HepG2 (cell line): ENCODE data around the gene CLDN7. TPM values are rescaled to one million over a fixed set of nuclear protein-coding genes. Genes with fewer than 3 reads are reported as not detected.

Experiments used
- ATF3 ChIP-seq: sonication (generic); formaldehyde crosslinking; IDR thresholded peaks from 2 replicates; pipeline ENCODE4 v1.4.0; 2020; ENCODE audit warnings: missing genetic modification reagents
- ATF7-NPFF ChIP-seq: sonication (generic); formaldehyde crosslinking; IDR thresholded peaks from 2 replicates; pipeline ENCODE4 v1.8.1; 2023; ENCODE audit warnings: mild to moderate bottlenecking, low read depth, missing genetic modification reagents, moderate library complexity
- BCLAF1 ChIP-seq: fragments of 450-650 bp; IDR thresholded peaks from 2 replicates; pipeline ENCODE4 v1.6.1; 2017; ENCODE audit warnings: mild to moderate bottlenecking
- EEA1 ChIP-seq: sonication (generic); formaldehyde crosslinking; IDR thresholded peaks from 2 replicates; pipeline ENCODE4 v1.5.1; 2020; ENCODE audit warnings: mild to moderate bottlenecking, missing genetic modification reagents, borderline replicate concordance
- KMT2A ChIP-seq: sonication (generic); formaldehyde crosslinking; IDR thresholded peaks from 2 replicates; pipeline ENCODE4 v1.4.0; 2020; ENCODE audit warnings: missing genetic modification reagents
- NR0B2 ChIP-seq: sonication (generic); formaldehyde crosslinking; IDR thresholded peaks from 2 replicates; pipeline ENCODE4 v1.4.0; 2020; ENCODE audit warnings: mild to moderate bottlenecking, missing genetic modification reagents
- NR2F2 ChIP-seq: IDR thresholded peaks from 2 replicates; pipeline ENCODE4 v1.6.1; 2012; ENCODE audit warnings: low read depth, inconsistent platforms, borderline replicate concordance
- PRDM15 ChIP-seq: sonication (generic); formaldehyde crosslinking; IDR thresholded peaks from 2 replicates; pipeline ENCODE4 v1.4.0; 2020; ENCODE audit warnings: missing genetic modification reagents
- RAD21 ChIP-seq: fragments of 450-650 bp; formaldehyde crosslinking; IDR thresholded peaks from 2 replicates; pipeline ENCODE4 v1.5.0; 2020; ENCODE audit warnings: mild to moderate bottlenecking
- RBAK ChIP-seq: sonication (generic); formaldehyde crosslinking; IDR thresholded peaks from 2 replicates; pipeline ENCODE4 v1.5.1; 2020; ENCODE audit warnings: mild to moderate bottlenecking, missing genetic modification reagents
- SMARCC2 ChIP-seq: fragments of 450-650 bp; IDR thresholded peaks from 2 replicates; pipeline ENCODE4 v1.6.1; 2017; ENCODE audit warnings: antibody characterized with exemption, mild to moderate bottlenecking
- ZBTB38 ChIP-seq: sonication (generic); formaldehyde crosslinking; IDR thresholded peaks from 2 replicates; pipeline ENCODE4 v1.5.1; 2020; ENCODE audit warnings: mild to moderate bottlenecking, missing genetic modification reagents
- ZBTB39 ChIP-seq: sonication (generic); formaldehyde crosslinking; IDR thresholded peaks from 2 replicates; pipeline ENCODE4 v1.5.0; 2020; ENCODE audit warnings: missing genetic modification reagents
- ZBTB44 ChIP-seq: sonication (generic); formaldehyde crosslinking; IDR thresholded peaks from 2 replicates; pipeline ENCODE4 v1.4.0; 2020; ENCODE audit warnings: missing genetic modification reagents
- ZMYM3 ChIP-seq: sonication (generic); formaldehyde crosslinking; IDR thresholded peaks from 2 replicates; pipeline ENCODE4 v1.5.1; 2020; ENCODE audit warnings: mild to moderate bottlenecking, missing genetic modification reagents
- ZNF160 ChIP-seq: sonication (generic); formaldehyde crosslinking; IDR thresholded peaks from 2 replicates; pipeline ENCODE4 v1.8.0; 2022; ENCODE audit warnings: mild to moderate bottlenecking, inconsistent platforms, missing genetic modification reagents
- ZNF652 ChIP-seq: IDR thresholded peaks from 2 replicates; pipeline ENCODE4 v1.6.1; 2016; ENCODE audit warnings: low read depth, borderline replicate concordance
- ZNF775 ChIP-seq: sonication (generic); formaldehyde crosslinking; IDR thresholded peaks from 2 replicates; pipeline ENCODE4 v1.4.0; 2020; ENCODE audit warnings: missing genetic modification reagents, mild to moderate bottlenecking, moderate library complexity, borderline replicate concordance
- polyA plus RNA-seq, 8 experiments: library from polyadenylated mRNA; depleted of rRNA in 3 of 8; stranded (reverse) in 7 of 8; unstranded in 1 of 8; fragments of >200 nt; fragmentation: Illumina TruSeq in 4 of 8; extraction: Trizol in 4 of 8; gene quantifications; 2 replicates each; pipeline versions ENCODE4 v1.2.1 to v1.2.3, GENCODE V29; 2011 to 2016; ENCODE audit warnings: low read depth in 4 of 8, missing spikeins in 1 of 8, mixed read lengths in 1 of 8; ENCODE audit not compliant: insufficient read depth in 1 of 8
- total RNA-seq, 5 experiments: library from RNA; depleted of rRNA; stranded (reverse); fragments of >200 nt; fragmentation: Illumina TruSeq; extraction: Trizol; gene quantifications; 2 replicates each; pipeline ENCODE4 v1.2.3, GENCODE V29; 2016; ENCODE audit warnings: low read depth in 1 of 5

Gene CLDN7
- total and polyA plus RNA-seq, 2 of the 13 experiments (the other 11 are each of a cell fraction or from before 2014, with no cell fraction given), result not detected

GRCh38 chr17:7296189-7296861, 34.0 kb upstream of the CLDN7 start (continued):
- TF ChIP-seq PRDM15 (CRISPR knock-in tag) (no peak), ZBTB39 (CRISPR knock-in tag) (no peak), ZNF775 (CRISPR knock-in tag) (no peak), ZBTB38 (CRISPR knock-in tag) (peak; percentile 72), ZNF160 (CRISPR knock-in tag) (no peak), BCLAF1 (no peak), KMT2A (peak; percentile 67), NR0B2 (peak; percentile 77), SMARCC2 (no peak), NR2F2 (0 out of 2 replicates have a peak, but pooled peaks have one; percentile 6), EEA1 (CRISPR knock-in tag) (peak; percentile 28; the same call in 1 of the 2 replicates), ATF3 (CRISPR knock-in tag) (0 out of 2 replicates have a peak, but pooled peaks have one; percentile 9), RBAK (no peak), ZMYM3 (CRISPR knock-in tag) (no peak), ZBTB44 (CRISPR knock-in tag) (0 out of 2 replicates have a peak, but pooled peaks have one; percentile 31), RAD21 (peak; percentile 99), ATF7-NPFF (CRISPR knock-in tag) (peak; percentile 65; the same call in 1 of the 2 replicates), ZNF652 (no peak)
